ENCODE measurements around the gene TRIM45.
"Not testable (repeated sequence)": the region's sequence is repeated elsewhere in the genome, so short reads cannot be mapped to it uniquely, and the experiment has no call there.

The TRIM45 gene

GRCh38 chr1:117107364-117107763, 14.2 kb downstream of the TRIM45 start:
- TF ChIP-seq CTCF (IDR thresholded peaks at IDR 0.05; ENCODE audit: low read depth, low read length, missing control alignments): no peak
- in situ Hi-C loops (cut with HindIII; ENCODE audit: low pct_ligation_motif_present, low sequenced_read_pairs): loop anchor here (25.0 kb wide), 1 partner anchor 180 kb away; no protein-coding TSS in a partner anchor

GRCh38 chr1:117106478-117106877, 15.1 kb downstream of the TRIM45 start:
- Histone ChIP-seq H3K36me3 (replicated peaks) (peaks cover 5% of the 10 kb centered on the region), H3K27me3 (replicated peaks) (no peaks in the 10 kb centered on the region), H3K27ac (no peak overlapping the region), H3K4me3 (ENCODE audit: low read depth, low read length) (no peak overlapping the region)
- in situ Hi-C loops (cut with HindIII; ENCODE audit: low pct_ligation_motif_present, low sequenced_read_pairs): loop anchor here (25.0 kb wide), 1 partner anchor 181 kb away; no protein-coding TSS in a partner anchor
- DNase-seq: no peak
- no peak for TF ChIP-seq CTCF (IDR thresholded peaks at IDR 0.05; ENCODE audit: low read depth, low read length, missing control alignments)

More at GRCh38 chr1:117107364-117107763, 14.2 kb downstream of the TRIM45 start:
- no peak for DNase-seq
- no peaks in the 10 kb centered on the region for H3K27me3 ChIP-seq (replicated peaks)
- H3K36me3 ChIP-seq (replicated peaks): no peaks in the 10 kb centered on the region
- no peak overlapping the region for H3K27ac ChIP-seq
- no peak overlapping the region for H3K4me3 ChIP-seq (ENCODE audit: low read depth, low read length)

- no peak overlapping the region for H3K27ac ChIP-seq
- TF ChIP-seq CTCF (IDR thresholded peaks at IDR 0.05; ENCODE audit: low read depth, low read length, missing control alignments): no peak
- H3K36me3 ChIP-seq (replicated peaks): peaks cover 7% of the 10 kb centered on the region
- H3K27me3 ChIP-seq (replicated peaks): no peaks in the 10 kb centered on the region
- in situ Hi-C loops (cut with HindIII; ENCODE audit: low pct_ligation_motif_present, low sequenced_read_pairs): loop anchor here (25.0 kb wide), 1 partner anchor 182 kb away; no protein-coding TSS in a partner anchor
- no peak overlapping the region for H3K4me3 ChIP-seq (ENCODE audit: low read depth, low read length)
- DNase-seq: no peak
Measured at GRCh38 chr1:117105722-117106121, 15.8 kb downstream of the TRIM45 start.

GRCh38 chr1:117104986-117105385, 16.6 kb downstream of the TRIM45 start:
- TF ChIP-seq CTCF (IDR thresholded peaks at IDR 0.05; ENCODE audit: low read depth, low read length, missing control alignments): no peak
- Histone ChIP-seq H3K36me3 (replicated peaks) (peaks cover 7% of the 10 kb centered on the region), H3K27ac (no peak overlapping the region), H3K4me3 (ENCODE audit: low read depth, low read length) (no peak overlapping the region), H3K27me3 (replicated peaks) (no peaks in the 10 kb centered on the region)
- in situ Hi-C loops (cut with HindIII; ENCODE audit: low pct_ligation_motif_present, low sequenced_read_pairs): loop anchor here (25.0 kb wide), 1 partner anchor 182 kb away; no protein-coding TSS in a partner anchor
- no peak for DNase-seq

GRCh38 chr1:117101858-117102257, 19.7 kb downstream of the TRIM45 start:
- not testable (repeated sequence) for H3K27me3 ChIP-seq (replicated peaks); DNase-seq; H3K27ac ChIP-seq; H3K4me3 ChIP-seq (ENCODE audit: low read depth, low read length); H3K36me3 ChIP-seq (replicated peaks)
- in situ Hi-C loops (cut with HindIII; ENCODE audit: low pct_ligation_motif_present, low sequenced_read_pairs): loop anchor here (25.0 kb wide), 1 partner anchor 185 kb away; no protein-coding TSS in a partner anchor

GRCh38 chr1:117101334-117101733, 20.2 kb downstream of the TRIM45 start:
- no peak for TF ChIP-seq CTCF (IDR thresholded peaks at IDR 0.05; ENCODE audit: low read depth, low read length, missing control alignments)
- in situ Hi-C loops (cut with HindIII; ENCODE audit: low pct_ligation_motif_present, low sequenced_read_pairs): loop anchor here (25.0 kb wide), 1 partner anchor 186 kb away; no protein-coding TSS in a partner anchor
- H3K36me3 ChIP-seq (replicated peaks): peaks cover 7% of the 10 kb centered on the region
- H3K4me3 ChIP-seq (ENCODE audit: low read depth, low read length): no peak overlapping the region
- no peak for DNase-seq
- H3K27me3 ChIP-seq (replicated peaks): no peaks in the 10 kb centered on the region
- H3K27ac ChIP-seq: no peak overlapping the region
